SK-N-SH treated with all-trans-retinoic acid at 6 μM for 48 hours (cell line): Measurements from ENCODE around the gene QRICH2.

Experiments
- ATAC-seq: fragments of 200-7000 bp; cut with Tn5 transposase; 3 replicates; pipeline ENCODE4 v1.9.1; 2020; ENCODE audit warnings: mild to moderate bottlenecking, moderate library complexity
- ARNTL ChIP-seq: fragments of 450-650 bp; formaldehyde crosslinking; IDR thresholded peaks from 2 replicates; pipeline ENCODE4 v1.5.0; 2020; ENCODE audit warnings: low read depth, mild to moderate bottlenecking, moderate library complexity, borderline replicate concordance
- CSDC2 ChIP-seq: fragments of 250-450 bp; sonication (Bioruptor Pico); IDR thresholded peaks from 2 replicates; pipeline ENCODE4 v1.5.0; 2020; ENCODE audit warnings: mild to moderate bottlenecking, moderate library complexity
- ESRRG ChIP-seq: fragments of 250-450 bp; sonication (Bioruptor Pico); IDR thresholded peaks from 2 replicates; pipeline ENCODE4 v1.6.1; 2021; ENCODE audit warnings: mild to moderate bottlenecking
- GLIS3 ChIP-seq: fragments of 250-450 bp; sonication (Bioruptor Pico); IDR thresholded peaks from 2 replicates; pipeline ENCODE4 v1.5.0; 2020; ENCODE audit warnings: mild to moderate bottlenecking, moderate library complexity
- ISL1 ChIP-seq: fragments of 250-450 bp; sonication (Bioruptor Pico); IDR thresholded peaks from 2 replicates; pipeline ENCODE4 v2.1.2; 2022; ENCODE audit warnings: mild to moderate bottlenecking, moderate library complexity
- OSR1 ChIP-seq: fragments of 250-450 bp; sonication (Bioruptor Pico); IDR thresholded peaks from 2 replicates; pipeline ENCODE4 v1.8.0; 2022; ENCODE audit warnings: moderate library complexity, mild to moderate bottlenecking, inconsistent platforms
- PPARA ChIP-seq: fragments of 250-450 bp; sonication (Bioruptor Pico); IDR thresholded peaks from 2 replicates; pipeline ENCODE4 v1.5.0; 2020; ENCODE audit warnings: mild to moderate bottlenecking, borderline replicate concordance
- SNAI2 ChIP-seq: fragments of 250-450 bp; sonication (Bioruptor Pico); IDR thresholded peaks from 2 replicates; pipeline ENCODE4 v1.5.0; 2020; ENCODE audit warnings: mild to moderate bottlenecking, moderate library complexity
- TCF4 ChIP-seq: fragments of 250-450 bp; sonication (Bioruptor Pico); IDR thresholded peaks from 2 replicates; pipeline ENCODE4 v1.8.0; 2021; ENCODE audit warnings: mild to moderate bottlenecking, moderate library complexity, borderline replicate concordance
- TOX ChIP-seq: fragments of 250-450 bp; sonication (Bioruptor Pico); IDR thresholded peaks from 2 replicates; pipeline ENCODE4 v1.8.0; 2021; ENCODE audit warnings: mild to moderate bottlenecking, moderate library complexity, borderline replicate concordance
- ZC3H10 ChIP-seq: fragments of 250-450 bp; sonication (Bioruptor Pico); IDR thresholded peaks from 2 replicates; pipeline ENCODE4 v1.5.1; 2021; ENCODE audit warnings: mild to moderate bottlenecking, moderate library complexity
- ZFP3 ChIP-seq: fragments of 250-450 bp; sonication (Bioruptor Pico); IDR thresholded peaks from 2 replicates; pipeline ENCODE4 v1.5.0; 2020; ENCODE audit warnings: mild to moderate bottlenecking, moderate library complexity
- ZFP30 ChIP-seq: fragments of 450-650 bp; formaldehyde crosslinking; IDR thresholded peaks from 2 replicates; pipeline ENCODE4 v1.5.0; 2022; ENCODE audit warnings: mild to moderate bottlenecking, moderate library complexity
- ZNF565 ChIP-seq: fragments of 450-650 bp; formaldehyde crosslinking; conservative IDR thresholded peaks from 2 replicates; pipeline ENCODE4 v1.5.0; 2020; ENCODE audit warnings: low read depth, mild to moderate bottlenecking, moderate library complexity
- ZNF70 ChIP-seq: fragments of 450-650 bp; formaldehyde crosslinking; IDR thresholded peaks from 2 replicates; pipeline ENCODE4 v1.5.0; 2020; ENCODE audit warnings: mild to moderate bottlenecking, moderate library complexity
- TF ChIP-seq, protein P1 (sequence below): fragments of 250-450 bp; sonication (Bioruptor Pico); IDR thresholded peaks from 2 replicates; pipeline ENCODE4 v1.8.0; 2021; ENCODE audit warnings: low read depth, mild to moderate bottlenecking, moderate library complexity, borderline replicate concordance
- TF ChIP-seq, protein P2 (sequence below): fragments of 250-450 bp; sonication (Bioruptor Pico); IDR thresholded peaks from 2 replicates; pipeline ENCODE4 v1.5.1; 2021; ENCODE audit warnings: mild to moderate bottlenecking, moderate library complexity
- TF ChIP-seq, protein P3 (sequence below): fragments of 250-450 bp; sonication (Bioruptor Pico); IDR thresholded peaks from 2 replicates; pipeline ENCODE4 v1.5.1; 2020; ENCODE audit warnings: low read depth, mild to moderate bottlenecking, moderate library complexity
- TF ChIP-seq, protein P4 (sequence below): fragments of 250-450 bp; sonication (Bioruptor Pico); IDR thresholded peaks from 2 replicates; pipeline ENCODE4 v1.8.0; 2020; ENCODE audit warnings: mild to moderate bottlenecking, moderate library complexity, borderline replicate concordance
- TF ChIP-seq, protein P5 (sequence below): fragments of 250-450 bp; sonication (Bioruptor Pico); IDR thresholded peaks from 2 replicates; pipeline ENCODE4 v1.5.0; 2020; ENCODE audit warnings: mild to moderate bottlenecking, moderate library complexity

QRICH2 gene

DNA sequence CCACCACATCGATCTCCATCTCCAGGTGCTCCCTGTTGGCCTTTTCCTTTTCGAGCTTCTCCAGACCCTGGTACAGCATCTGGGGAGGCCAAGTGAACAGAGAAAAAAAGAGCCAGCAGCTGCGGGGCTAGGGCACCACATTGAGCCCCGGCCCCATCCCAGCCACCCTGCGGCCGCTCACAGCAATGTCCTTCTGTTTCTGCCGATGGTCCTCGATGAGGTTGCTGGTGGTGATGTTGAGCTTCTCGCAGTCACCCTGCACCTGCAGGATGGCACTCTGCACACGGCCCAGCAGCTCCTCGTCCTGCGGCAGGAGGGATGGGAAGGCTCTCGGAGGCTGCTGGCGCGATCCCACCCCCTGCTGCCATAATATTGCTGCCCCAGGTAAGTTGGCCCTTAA is 27.4 kb downstream of the QRICH2 start:
- ATAC-seq, result no peak
- no peak for TF ChIP-seq PPARA (CRISPR knock-in tag)

DNA sequence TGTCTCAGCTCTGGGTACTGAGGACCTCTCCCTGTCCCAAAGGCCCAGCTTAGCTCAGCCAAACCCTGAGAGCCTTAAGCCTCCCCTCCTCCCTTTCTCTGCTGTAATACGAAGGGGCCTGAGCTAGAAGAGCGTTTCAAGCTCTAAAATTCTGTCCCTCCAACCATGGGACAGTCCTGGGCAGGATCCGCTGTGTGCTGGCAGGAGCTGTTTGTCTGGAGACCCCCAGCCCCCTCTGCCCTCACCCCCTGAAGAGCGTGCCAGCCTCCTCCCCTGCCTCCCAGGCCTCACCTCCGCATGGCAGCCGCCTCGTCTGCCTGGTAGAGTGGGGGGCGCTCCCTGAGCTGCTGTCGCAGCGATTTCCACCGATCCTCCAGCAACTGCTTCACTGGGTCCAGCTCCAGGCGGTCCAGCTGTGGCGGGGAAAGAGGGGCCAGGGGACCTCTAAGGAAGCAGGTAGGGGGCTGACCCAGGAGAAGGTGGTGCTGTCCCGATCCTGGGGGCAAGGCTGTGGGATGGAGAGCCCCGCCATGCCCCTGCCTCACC is 28.3 kb downstream of the QRICH2 start:
- TF ChIP-seq TOX (no peak), TCF4 (no peak), CSDC2 (CRISPR knock-in tag) (no peak), SNAI2 (no peak), ZNF565 (no peak), ZC3H10 (CRISPR knock-in tag) (no peak), ZNF70 (CRISPR knock-in tag) (no peak), ZFP3 (CRISPR knock-in tag) (no peak), PPARA (CRISPR knock-in tag) (no peak)
- TF ChIP-seq, protein P1, sequence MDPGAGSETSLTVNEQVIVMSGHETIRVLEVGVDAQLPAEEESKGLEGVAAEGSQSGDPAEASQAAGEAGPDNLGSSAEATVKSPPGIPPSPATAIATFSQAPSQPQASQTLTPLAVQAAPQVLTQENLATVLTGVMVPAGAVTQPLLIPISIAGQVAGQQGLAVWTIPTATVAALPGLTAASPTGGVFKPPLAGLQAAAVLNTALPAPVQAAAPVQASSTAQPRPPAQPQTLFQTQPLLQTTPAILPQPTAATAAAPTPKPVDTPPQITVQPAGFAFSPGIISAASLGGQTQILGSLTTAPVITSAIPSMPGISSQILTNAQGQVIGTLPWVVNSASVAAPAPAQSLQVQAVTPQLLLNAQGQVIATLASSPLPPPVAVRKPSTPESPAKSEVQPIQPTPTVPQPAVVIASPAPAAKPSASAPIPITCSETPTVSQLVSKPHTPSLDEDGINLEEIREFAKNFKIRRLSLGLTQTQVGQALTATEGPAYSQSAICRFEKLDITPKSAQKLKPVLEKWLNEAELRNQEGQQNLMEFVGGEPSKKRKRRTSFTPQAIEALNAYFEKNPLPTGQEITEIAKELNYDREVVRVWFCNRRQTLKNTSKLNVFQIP (CRISPR knock-in tag), result no peak
- TF ChIP-seq, protein P2, sequence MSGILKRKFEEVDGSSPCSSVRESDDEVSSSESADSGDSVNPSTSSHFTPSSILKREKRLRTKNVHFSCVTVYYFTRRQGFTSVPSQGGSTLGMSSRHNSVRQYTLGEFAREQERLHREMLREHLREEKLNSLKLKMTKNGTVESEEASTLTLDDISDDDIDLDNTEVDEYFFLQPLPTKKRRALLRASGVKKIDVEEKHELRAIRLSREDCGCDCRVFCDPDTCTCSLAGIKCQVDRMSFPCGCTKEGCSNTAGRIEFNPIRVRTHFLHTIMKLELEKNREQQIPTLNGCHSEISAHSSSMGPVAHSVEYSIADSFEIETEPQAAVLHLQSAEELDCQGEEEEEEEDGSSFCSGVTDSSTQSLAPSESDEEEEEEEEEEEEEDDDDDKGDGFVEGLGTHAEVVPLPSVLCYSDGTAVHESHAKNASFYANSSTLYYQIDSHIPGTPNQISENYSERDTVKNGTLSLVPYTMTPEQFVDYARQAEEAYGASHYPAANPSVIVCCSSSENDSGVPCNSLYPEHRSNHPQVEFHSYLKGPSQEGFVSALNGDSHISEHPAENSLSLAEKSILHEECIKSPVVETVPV (CRISPR knock-in tag), result no peak
- TF ChIP-seq, protein P3, sequence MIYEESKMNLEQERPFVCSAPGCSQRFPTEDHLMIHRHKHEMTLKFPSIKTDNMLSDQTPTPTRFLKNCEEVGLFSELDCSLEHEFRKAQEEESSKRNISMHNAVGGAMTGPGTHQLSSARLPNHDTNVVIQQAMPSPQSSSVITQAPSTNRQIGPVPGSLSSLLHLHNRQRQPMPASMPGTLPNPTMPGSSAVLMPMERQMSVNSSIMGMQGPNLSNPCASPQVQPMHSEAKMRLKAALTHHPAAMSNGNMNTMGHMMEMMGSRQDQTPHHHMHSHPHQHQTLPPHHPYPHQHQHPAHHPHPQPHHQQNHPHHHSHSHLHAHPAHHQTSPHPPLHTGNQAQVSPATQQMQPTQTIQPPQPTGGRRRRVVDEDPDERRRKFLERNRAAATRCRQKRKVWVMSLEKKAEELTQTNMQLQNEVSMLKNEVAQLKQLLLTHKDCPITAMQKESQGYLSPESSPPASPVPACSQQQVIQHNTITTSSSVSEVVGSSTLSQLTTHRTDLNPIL (CRISPR knock-in tag), result no peak
- ATAC-seq, result peak; percentile 5

DNA sequence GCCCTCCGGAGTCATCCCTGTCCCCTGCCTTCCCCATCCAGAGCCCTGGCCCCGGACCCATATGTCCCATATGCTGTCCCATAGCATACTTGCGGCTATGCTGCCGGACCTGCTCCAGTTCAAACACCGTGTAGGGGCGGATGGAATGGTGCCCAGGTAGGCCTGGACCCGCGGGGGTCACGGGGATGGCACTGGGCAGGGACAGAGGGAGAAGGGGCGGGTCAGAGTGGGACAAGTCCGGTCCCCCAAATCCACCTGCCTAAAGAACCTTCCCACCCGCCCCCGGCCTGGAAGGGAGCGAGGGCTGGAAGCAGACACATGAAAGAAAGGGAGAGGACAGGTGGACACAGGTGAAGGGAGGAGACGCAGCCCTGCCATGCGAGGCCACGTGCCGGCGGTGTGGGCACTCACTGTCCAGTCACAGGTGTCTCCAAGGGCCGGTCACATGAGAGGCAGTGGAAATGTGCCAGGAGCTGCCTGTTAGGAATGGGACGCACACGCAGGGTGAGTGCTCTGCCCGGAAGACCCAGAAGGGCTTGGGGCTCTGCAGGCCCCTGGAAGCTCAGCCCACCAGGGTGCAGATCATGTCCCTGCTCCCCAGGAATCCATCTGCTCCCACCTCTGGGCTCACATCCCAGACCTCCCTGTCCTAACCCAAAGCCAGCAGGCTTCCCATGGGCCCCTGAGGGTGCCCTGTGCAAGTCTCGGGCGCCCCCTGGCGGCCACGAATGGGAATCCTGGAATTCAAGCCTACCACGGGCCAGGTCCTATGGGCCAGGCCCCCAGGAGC is 28.9 kb downstream of the QRICH2 start:
- TF ChIP-seq ESRRG (CRISPR knock-in tag) (no peak), ZNF565 (no peak)

DNA sequence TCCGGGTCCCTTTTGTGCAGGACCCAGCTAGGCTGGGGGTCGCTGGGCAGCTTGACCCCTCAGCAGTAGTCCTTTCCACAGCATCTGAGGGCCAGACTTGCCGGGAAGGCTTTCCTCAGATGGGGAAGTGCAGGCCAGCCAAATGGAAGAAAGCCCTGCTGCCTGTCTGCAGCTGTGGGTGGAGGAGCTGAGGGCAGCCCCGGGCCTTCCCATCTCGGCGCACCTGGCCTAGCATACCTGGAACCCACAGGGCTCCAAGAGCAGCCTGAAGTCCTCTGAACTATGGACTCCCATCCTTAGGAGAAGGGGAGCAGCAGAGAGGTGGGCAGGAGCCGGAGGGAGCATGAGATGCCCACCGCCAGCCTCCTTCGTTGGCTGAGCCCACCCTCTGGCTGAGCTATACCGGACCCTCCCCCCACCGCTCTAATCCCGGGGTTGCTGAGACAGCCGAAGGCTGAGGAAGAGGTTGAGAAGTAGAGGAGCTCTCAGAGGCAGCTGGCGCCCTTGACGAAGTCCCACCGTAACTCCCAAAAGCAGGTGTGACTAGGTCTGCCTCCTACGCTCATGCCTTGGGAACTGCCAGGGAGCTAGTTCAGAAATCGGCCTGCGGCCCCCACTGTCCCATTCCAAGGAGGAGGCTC is 29.7 kb downstream of the QRICH2 start:
- ATAC-seq, result no peak
- no peak for TF ChIP-seq ARNTL (CRISPR knock-in tag)
- TF ChIP-seq TCF4, result no peak
- TF ChIP-seq, protein P2 (CRISPR knock-in tag), result no peak
- TF ChIP-seq ZNF565, result no peak
- TF ChIP-seq, protein P3 (CRISPR knock-in tag), result no peak
- TF ChIP-seq, protein P4, sequence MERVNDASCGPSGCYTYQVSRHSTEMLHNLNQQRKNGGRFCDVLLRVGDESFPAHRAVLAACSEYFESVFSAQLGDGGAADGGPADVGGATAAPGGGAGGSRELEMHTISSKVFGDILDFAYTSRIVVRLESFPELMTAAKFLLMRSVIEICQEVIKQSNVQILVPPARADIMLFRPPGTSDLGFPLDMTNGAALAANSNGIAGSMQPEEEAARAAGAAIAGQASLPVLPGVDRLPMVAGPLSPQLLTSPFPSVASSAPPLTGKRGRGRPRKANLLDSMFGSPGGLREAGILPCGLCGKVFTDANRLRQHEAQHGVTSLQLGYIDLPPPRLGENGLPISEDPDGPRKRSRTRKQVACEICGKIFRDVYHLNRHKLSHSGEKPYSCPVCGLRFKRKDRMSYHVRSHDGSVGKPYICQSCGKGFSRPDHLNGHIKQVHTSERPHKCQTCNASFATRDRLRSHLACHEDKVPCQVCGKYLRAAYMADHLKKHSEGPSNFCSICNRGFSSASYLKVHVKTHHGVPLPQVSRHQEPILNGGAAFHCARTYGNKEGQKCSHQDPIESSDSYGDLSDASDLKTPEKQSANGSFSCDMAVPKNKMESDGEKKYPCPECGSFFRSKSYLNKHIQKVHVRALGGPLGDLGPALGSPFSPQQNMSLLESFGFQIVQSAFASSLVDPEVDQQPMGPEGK (CRISPR knock-in tag), result no peak
- TF ChIP-seq, protein P5, sequence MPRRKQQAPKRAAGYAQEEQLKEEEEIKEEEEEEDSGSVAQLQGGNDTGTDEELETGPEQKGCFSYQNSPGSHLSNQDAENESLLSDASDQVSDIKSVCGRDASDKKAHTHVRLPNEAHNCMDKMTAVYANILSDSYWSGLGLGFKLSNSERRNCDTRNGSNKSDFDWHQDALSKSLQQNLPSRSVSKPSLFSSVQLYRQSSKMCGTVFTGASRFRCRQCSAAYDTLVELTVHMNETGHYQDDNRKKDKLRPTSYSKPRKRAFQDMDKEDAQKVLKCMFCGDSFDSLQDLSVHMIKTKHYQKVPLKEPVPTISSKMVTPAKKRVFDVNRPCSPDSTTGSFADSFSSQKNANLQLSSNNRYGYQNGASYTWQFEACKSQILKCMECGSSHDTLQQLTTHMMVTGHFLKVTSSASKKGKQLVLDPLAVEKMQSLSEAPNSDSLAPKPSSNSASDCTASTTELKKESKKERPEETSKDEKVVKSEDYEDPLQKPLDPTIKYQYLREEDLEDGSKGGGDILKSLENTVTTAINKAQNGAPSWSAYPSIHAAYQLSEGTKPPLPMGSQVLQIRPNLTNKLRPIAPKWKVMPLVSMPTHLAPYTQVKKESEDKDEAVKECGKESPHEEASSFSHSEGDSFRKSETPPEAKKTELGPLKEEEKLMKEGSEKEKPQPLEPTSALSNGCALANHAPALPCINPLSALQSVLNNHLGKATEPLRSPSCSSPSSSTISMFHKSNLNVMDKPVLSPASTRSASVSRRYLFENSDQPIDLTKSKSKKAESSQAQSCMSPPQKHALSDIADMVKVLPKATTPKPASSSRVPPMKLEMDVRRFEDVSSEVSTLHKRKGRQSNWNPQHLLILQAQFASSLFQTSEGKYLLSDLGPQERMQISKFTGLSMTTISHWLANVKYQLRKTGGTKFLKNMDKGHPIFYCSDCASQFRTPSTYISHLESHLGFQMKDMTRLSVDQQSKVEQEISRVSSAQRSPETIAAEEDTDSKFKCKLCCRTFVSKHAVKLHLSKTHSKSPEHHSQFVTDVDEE, result no peak
- TF ChIP-seq ZFP30 (CRISPR knock-in tag), result no peak
- TF ChIP-seq, protein P1 (CRISPR knock-in tag), result no peak
- no peak for TF ChIP-seq OSR1 (CRISPR knock-in tag)
- TF ChIP-seq ZFP3 (CRISPR knock-in tag), result no peak
- no peak for TF ChIP-seq ZNF70 (CRISPR knock-in tag)
- no peak for TF ChIP-seq GLIS3 (CRISPR knock-in tag)
- no peak for TF ChIP-seq ISL1
- TF ChIP-seq TOX, result no peak

More for the DNA sequence above, 28.9 kb downstream of the QRICH2 start:
- ATAC-seq, result peak; percentile 97
